ENCODE results near the gene SPRED2.

SPRED2 gene, protein sequence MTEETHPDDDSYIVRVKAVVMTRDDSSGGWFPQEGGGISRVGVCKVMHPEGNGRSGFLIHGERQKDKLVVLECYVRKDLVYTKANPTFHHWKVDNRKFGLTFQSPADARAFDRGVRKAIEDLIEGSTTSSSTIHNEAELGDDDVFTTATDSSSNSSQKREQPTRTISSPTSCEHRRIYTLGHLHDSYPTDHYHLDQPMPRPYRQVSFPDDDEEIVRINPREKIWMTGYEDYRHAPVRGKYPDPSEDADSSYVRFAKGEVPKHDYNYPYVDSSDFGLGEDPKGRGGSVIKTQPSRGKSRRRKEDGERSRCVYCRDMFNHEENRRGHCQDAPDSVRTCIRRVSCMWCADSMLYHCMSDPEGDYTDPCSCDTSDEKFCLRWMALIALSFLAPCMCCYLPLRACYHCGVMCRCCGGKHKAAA

DNA sequence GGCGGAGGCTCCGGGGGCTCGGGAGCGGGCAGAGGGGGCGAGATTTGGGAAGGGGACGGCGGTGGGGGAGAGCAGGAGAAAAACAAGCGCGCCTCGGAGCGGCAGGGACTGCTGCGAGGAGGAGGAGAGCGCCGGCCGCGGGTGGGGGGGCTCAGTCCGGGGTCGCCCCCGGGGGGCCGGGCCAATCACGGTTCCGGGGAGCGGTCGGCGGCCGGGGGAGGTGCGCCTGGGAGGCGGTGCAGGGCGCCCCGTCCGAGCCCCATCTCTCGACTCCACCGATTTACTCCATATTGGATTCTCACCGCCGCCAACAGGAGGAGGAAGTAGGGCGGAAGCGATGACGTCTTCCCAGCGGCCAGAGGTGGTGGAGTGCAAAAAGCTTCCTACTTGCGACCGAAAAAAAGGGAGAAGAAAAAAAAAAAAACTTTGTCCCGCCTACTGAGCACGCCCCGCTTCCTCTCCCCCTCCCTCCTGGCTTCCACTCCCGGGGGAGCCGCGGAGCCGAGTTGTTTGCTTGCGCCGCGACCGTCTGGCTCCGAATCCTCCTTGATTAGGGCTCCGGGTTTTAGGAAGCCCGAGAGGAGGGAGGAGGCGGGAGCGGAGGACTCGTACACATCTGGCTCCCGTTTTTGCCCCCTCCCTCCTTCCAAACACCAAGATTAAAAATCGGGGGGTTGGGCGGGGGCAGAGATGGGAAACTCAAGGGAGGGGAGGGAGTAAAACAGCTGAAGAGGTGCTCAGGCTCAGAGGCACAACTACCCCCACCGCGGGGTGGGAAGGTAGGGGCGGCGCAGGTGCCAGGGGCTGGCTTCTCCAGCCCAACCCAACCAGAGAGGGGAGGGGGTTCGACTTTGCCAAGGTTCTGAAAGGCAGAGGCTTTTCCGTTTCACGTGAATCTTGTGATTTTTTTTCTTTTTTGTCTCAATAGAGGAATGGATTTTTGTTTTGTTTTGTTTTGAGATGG, at the start of gene SPRED2:
Gene SPRED2 (minus strand): TSS at position 373 of the 964 bp plus-strand sequence. CDS start 612 bp downstream, outside the sequence.
- peak; percentile 80 for DNase-seq (ENCODE audit: low read depth, low spot score)

DNA sequence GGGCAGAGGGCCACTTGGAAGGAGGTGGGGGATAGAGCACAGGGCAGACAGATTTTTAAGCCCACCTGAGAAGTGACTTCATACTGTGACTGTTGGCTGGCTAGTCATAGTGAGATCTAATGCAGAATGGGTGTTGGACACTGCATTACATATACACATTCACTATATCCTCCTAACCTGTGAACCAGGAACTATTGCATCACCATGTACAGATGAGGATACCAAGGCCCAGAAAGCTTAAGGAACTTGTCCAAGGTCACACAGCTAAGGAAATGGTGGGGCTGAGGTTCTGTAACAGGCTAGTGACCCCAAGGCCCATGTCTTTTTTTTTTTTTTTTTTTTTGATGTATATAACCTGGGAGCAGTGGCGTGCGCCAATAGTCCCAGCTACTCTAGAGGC, 49.6 kb upstream of the SPRED2 start:
- no peak for DNase-seq (ENCODE audit: low read depth, low spot score)

GRCh38 chr2:65479524-65479923, 47.1 kb upstream of the SPRED2 start:
- DNase-seq (ENCODE audit: low read depth, low spot score) = no peak

DNA sequence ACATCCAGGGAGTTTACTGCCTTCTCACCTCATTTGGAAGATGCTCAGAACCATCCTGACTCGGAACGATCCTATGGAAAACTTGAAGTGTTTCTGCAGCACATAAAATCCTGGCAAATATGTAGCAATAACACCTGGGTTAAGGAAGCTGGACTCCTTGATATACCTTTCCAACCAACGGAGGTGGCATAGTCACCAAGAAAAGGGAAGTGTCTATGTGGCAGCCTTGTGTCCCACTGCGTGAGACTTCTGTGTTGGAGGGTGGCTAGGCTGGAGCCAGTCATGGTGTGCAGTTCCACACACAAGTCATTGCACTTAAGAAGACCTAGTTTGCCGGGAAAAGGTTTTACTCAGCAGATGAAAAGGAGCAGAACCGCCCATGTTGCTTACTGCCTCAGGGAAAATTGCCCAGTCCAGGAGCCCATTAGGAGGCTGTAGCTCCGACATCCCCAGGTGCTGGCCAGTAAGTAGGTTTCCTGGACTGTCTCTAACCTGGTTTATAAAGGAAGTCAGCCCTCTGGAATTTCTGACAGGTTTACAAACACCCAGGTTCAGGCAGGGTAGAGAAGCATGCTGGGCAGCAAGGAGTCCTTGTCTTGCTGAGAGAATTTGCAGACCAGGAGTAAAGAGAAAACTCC, 46.2 kb upstream of the SPRED2 start:
- no peak for DNase-seq (ENCODE audit: low read depth, low spot score)

DNA sequence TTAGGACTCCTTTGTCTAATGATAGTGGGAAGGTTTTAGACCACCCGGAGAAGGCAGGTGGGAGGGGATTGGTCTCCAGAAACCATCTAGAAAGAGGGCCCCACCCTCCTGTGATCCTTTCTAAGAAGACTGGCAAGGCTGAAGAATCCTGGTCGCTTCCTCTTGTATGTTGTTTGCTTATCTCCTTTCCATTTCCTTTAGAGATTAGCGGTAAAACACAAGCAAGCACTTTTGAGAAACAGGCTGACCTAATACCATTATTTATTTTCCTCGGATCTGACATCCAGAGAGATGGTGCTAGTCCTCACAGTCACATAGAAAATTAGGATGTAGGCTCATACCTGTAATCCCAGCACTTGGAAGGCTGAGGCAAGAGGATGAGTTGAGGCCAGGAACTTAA, 45.2 kb upstream of the SPRED2 start:
- DNase-seq (ENCODE audit: low read depth, low spot score) = no peak

DNA sequence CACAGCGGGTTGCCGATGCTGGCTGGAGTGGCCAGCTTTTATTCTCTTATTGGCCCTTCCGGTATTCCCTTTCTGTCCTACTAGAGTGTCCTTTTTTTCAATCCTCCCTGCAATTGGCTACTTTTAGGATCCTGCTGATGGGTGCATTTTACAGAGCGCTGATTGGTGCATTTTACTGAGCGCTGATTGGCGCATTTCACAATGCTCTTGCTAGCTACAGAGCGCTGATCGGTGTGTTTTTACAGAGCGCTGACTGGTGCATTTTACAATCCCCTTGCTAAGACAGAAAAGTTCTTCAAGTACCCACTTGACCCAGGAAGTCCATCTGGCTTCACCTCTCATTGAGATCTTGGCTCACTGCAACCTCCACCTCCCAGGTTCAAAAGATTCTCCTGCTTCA, 44.4 kb upstream of the SPRED2 start:
- DNase-seq (ENCODE audit: low read depth, low spot score) = no peak

- DNase-seq (ENCODE audit: low read depth, low spot score) = no peak
These were observed 42.6 kb upstream of the SPRED2 start for GRCh38 chr2:65475000-65475399.

- DNase-seq (ENCODE audit: low read depth, low spot score) = no peak
These were observed 40.6 kb upstream of the SPRED2 start for GRCh38 chr2:65473045-65473444.

- no peak for DNase-seq (ENCODE audit: low read depth, low spot score)
These were observed 39.0 kb upstream of the SPRED2 start for GRCh38 chr2:65471409-65471808.

DNA sequence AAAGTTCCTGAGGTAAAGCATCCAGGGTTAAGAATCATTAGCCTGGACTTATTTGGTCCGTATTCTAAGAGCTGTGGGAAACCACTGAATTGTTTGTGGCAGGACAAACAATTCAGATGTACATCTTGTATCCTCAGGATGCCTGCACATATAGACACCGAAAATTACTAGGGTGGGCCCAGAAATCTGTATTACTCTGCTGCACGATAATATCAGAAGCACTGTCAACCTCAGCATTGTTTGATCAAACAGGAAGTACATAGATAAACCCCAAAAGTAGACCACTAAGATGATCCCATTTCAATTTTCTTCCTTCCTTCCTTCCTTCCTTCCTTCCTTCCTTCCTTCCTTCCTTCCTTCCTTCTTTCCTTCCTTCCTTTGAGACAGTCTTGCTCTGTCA, 34.2 kb upstream of the SPRED2 start:
- no peak for DNase-seq (ENCODE audit: low read depth, low spot score)

DNA sequence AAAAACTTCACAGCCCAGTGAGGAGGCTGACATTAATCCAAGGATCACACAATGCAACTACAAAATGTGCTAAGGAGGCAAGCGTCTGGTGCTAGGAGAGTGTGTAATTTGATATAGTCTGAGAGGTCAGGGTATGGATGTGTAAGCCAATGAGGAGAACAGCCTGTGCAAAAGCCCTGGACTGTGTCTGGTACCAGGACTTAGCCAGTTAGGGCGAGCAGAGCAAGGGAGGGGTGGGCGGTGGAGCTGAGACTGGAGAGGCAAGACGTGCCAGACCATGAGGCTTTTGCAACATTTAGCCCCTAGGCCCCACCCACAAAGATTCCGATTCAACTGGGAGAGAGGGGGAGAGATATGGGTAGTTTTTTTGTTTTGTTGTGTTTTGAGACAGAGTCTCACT, 33.5 kb upstream of the SPRED2 start:
- no peak for DNase-seq (ENCODE audit: low read depth, low spot score)

GRCh38 chr2:65465124-65465523, 32.7 kb upstream of the SPRED2 start:
- no peak for DNase-seq (ENCODE audit: low read depth, low spot score)

DNA sequence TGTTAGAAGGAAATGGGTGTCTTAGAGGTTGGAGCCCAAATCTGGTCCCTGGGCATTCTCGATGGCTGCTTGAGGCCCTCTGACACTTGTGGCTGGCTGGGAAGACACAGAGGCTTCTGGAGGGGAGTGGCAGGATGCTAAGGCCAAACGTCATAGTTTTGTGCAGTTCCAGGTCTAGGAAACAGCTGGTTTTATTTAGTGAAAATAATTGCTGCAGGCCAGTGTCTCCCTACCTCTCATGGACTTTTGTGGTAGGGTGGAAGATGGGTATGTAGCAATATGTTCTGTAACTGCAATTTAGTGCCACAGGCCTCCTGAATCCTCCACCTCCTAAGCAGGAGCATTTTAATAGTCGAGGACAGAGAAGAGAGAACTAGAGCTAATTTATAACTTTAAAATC, 32.2 kb upstream of the SPRED2 start:
- no peak for DNase-seq (ENCODE audit: low read depth, low spot score)

- peak; percentile 5 for DNase-seq (ENCODE audit: low read depth, low spot score)
These were observed 26.6 kb upstream of the SPRED2 start for GRCh38 chr2:65458999-65459398.

GRCh38 chr2:65456886-65457285, 24.5 kb upstream of the SPRED2 start:
- DNase-seq (ENCODE audit: low read depth, low spot score) = no peak

DNA sequence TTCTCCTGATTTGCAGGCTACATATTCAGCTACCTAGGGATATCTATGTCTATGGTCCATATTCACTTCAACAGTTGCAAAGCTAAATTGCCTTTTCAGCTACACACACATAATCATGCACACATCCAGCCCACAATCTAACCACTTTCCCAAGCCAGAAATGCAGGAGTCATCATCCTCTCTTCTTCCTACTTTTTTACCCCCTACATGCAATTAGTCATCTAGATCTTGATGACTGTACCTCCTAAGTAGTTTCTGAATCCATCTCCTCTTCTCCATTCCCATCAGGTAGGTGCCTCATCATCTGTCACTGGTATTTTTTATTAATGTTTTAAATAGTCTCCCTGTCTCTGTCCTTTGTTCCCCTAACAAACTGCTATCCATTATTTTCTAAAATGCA, 23.7 kb upstream of the SPRED2 start:
- no peak for DNase-seq (ENCODE audit: low read depth, low spot score)

DNA sequence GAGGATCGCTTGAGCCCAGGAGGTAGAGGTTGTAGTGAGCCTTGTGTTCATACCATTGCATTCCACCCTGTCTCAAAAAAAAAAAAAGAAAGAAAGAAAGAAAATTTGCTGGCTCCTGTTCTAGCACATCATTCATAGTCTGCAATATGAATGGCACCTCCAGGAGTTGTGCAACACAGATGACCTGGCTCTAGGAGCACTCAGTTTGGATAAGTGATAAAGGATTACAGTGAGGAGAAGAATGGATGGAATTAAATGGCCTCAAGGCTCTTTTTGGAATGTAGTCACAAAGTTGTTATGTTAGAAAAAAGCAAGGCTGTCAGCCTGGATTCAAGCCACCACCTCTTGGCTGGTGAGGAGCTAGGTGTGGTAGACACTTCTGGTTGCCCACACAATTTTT, 21.5 kb upstream of the SPRED2 start:
- DNase-seq (ENCODE audit: low read depth, low spot score) = no peak

DNA sequence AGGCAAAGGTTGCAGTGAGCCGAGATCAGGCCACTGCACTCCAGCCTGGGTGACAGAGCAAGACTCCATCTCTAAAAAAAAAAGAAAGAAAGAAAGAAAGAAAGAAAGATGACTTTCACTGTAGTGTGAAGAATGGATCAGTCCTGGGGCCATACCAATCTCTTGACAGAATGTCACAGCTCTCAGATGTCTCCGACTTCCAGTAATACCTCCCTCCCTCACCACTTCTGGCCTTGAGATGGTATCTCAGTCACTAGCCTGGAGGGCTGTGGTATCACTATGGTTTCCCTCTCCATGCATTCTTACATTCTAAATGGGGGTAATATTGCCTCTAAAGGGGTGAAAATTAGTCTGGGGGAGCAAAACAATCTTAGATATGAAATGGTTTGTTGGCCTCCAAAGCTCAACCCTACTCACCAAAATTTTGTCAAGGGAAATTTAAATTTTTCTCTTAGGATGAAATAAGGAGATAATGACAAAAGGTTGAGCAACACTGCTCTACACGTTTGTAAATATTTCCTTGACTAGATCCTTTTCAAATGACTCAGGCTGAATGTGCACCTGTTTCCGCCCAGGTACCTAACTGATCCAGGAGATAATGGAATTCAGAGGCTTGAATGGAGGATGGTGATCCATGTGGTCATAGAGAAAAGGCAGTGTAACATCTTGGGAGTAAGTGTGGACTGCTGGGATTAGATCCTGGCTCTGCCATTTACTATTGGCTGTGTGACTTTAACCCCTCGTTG, 19.9 kb upstream of the SPRED2 start:
- no peak for DNase-seq (ENCODE audit: low read depth, low spot score)

DNA sequence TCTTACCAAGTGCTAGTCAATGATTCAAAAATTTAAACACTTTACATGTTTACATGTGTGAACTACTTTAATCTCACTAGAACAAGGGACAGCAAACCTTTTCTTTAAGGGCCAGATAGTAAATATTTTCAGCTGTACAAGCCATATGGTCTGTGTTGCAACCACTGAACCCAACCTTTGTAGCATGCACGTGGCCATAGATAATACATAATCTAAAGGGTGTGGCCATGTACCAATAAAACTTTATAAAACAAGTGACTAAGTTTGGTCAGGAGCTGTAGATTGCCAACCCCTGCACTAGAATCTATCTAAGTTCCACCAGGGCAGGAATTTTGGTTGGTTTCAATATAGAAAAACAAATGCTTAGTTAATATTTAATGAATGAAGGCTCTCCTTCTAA, 18.4 kb upstream of the SPRED2 start:
- no peak for DNase-seq (ENCODE audit: low read depth, low spot score)

- DNase-seq (ENCODE audit: low read depth, low spot score) = no peak
These were observed 18.0 kb upstream of the SPRED2 start for GRCh38 chr2:65450393-65450792.

DNA sequence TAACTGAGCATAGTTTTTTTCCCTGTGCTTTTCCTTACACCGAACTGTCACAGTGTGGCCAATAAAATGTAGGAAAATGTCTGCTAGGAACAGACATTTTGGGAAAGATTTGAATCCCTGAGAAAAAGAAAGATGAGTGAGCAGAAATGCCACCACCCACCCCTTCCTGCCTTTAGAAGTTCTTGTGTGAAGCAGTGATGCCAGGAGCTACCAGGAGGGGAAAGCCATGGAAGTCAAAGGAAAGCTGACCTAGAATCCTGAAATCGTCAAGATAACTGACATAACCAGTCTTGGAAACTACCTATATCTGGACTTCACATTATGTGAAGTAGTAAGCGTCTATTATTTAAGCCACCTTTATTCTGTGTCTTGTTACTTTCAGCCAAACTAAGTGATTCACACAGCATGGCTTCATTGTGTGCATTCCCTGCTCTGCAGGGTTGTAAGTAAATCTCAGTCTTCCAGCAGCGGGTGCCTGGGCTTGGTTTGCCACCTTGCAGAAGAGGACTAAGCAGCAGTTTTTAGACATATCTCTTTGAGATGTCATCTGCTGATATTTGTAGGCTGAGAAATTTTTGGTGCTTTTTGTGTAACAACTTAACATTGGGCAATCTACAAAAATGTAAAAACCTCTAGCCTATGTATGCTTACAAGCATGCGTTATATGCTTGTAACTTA, 11.2 kb upstream of the SPRED2 start:
- DNase-seq (ENCODE audit: low read depth, low spot score) = no peak

Data from brain pericyte (primary cell).